CD4-positive, alpha-beta memory T cell (primary cell): Measurements from ENCODE around the gene ME3. TPM values are rescaled to one million over a fixed set of nuclear protein-coding genes. Genes with fewer than 3 reads are reported as not detected.

Experiments
- CTCF ChIA-PET: fragments of 350-600 bp; sonication (Branson Sonifier 250); formaldehyde crosslinking; loops from one replicate; lab custom pipeline; 2021; ENCODE audit warnings: inconsistent platforms; ENCODE audit not compliant: partially characterized antibody; lab: Charles Lee
- POLR2A ChIA-PET: fragments of 350-600 bp; sonication (Branson Sonifier 250); formaldehyde crosslinking; loops from one replicate; lab custom pipeline; 2021; ENCODE audit not compliant: partially characterized antibody; lab: Charles Lee
- DNase-seq, 5 donors: peaks; one replicate each; pipeline versions ENCODE4 v3.0.0 to v3.0.0-alpha.2; 2020 to 2022; ENCODE audit warnings: mixed read lengths in 1 of 5
- H3K27ac ChIP-seq: one replicate; pipeline ENCODE4 v1.7.0; 2013; ENCODE audit warnings: low read depth, low read length
- H3K27me3 ChIP-seq: 2 replicates; pipeline ENCODE4 v1.7.0; 2013; ENCODE audit warnings: mild to moderate bottlenecking, low read length, moderate library complexity; ENCODE audit not compliant: insufficient read depth
- H3K36me3 ChIP-seq: 2 replicates; pipeline ENCODE4 v1.7.0; 2013; ENCODE audit warnings: mild to moderate bottlenecking, low read length, moderate library complexity; ENCODE audit not compliant: insufficient read depth
- H3K4me1 ChIP-seq: 2 replicates; pipeline ENCODE4 v1.7.0; 2013; ENCODE audit warnings: mild to moderate bottlenecking, low read length, moderate library complexity; ENCODE audit not compliant: insufficient read depth
- H3K4me3 ChIP-seq, 2 donors: one replicate each; pipeline ENCODE4 v1.7.0; 2013; ENCODE audit warnings: low read length in 2 of 2, mild to moderate bottlenecking in 1 of 2
- H3K9me3 ChIP-seq, 2 donors: one replicate each; pipeline ENCODE4 v1.7.0; 2013; ENCODE audit warnings: low read length in 2 of 2, control low read depth in 1 of 2; ENCODE audit not compliant: control insufficient read depth in 1 of 2
- H3K27ac Mint-ChIP-seq, 7 donors: one replicate each; pipeline ENCODE4 v1.8.0; 2020 to 2021; ENCODE audit warnings: mixed read lengths in 7 of 7, mild to moderate bottlenecking in 6 of 7, inconsistent platforms in 3 of 7, moderate library complexity in 3 of 7
- H3K27me3 Mint-ChIP-seq, 2 donors: one replicate each; pipeline ENCODE4 v1.8.0; 2020 to 2021; ENCODE audit warnings: mixed read lengths in 2 of 2
- H3K36me3 Mint-ChIP-seq, 2 donors: one replicate each; pipeline ENCODE4 v1.8.0; 2020 to 2021; ENCODE audit warnings: mixed read lengths in 2 of 2, inconsistent platforms in 1 of 2, mild to moderate bottlenecking in 1 of 2
- H3K4me1 Mint-ChIP-seq, 4 donors: one replicate each; pipeline ENCODE4 v1.8.0; 2020 to 2021; ENCODE audit warnings: mixed read lengths in 4 of 4, mild to moderate bottlenecking in 1 of 4
- H3K4me3 Mint-ChIP-seq, 8 donors: one replicate each; pipeline ENCODE4 v1.8.0; 2020 to 2021; ENCODE audit warnings: mixed read lengths in 8 of 8, mild to moderate bottlenecking in 7 of 8, moderate library complexity in 6 of 8, inconsistent platforms in 3 of 8
- H3K9me3 Mint-ChIP-seq, 8 donors: one replicate each; pipeline ENCODE4 v1.8.0; 2020 to 2021; ENCODE audit warnings: mixed read lengths in 8 of 8, mild to moderate bottlenecking in 5 of 8, inconsistent platforms in 3 of 8, moderate library complexity in 1 of 8
- intact Hi-C: fragments of 100-400 bp; cut with micrococcal nuclease; formaldehyde crosslinking; loops from one replicate; pipeline ENCODE4 v1.15.1; 2023
- polyA plus RNA-seq, 2 donors: library from polyadenylated mRNA; unstranded; fragments of 300-500 nt; fragmentation: Illumina TruSeq; gene quantifications; one replicate each; pipeline ENCODE4 v1.2.3, GENCODE V29; 2021
- total RNA-seq, 2 experiments: library from RNA; stranded (reverse); gene quantifications; one replicate each; pipeline ENCODE4 v1.2.3, GENCODE V29; 2021

Gene ME3
- total and polyA plus RNA-seq, 4 experiments from 2014 or later: 0.15 to 1.9 (median 1.3) TPM; not detected in 1

DNA sequence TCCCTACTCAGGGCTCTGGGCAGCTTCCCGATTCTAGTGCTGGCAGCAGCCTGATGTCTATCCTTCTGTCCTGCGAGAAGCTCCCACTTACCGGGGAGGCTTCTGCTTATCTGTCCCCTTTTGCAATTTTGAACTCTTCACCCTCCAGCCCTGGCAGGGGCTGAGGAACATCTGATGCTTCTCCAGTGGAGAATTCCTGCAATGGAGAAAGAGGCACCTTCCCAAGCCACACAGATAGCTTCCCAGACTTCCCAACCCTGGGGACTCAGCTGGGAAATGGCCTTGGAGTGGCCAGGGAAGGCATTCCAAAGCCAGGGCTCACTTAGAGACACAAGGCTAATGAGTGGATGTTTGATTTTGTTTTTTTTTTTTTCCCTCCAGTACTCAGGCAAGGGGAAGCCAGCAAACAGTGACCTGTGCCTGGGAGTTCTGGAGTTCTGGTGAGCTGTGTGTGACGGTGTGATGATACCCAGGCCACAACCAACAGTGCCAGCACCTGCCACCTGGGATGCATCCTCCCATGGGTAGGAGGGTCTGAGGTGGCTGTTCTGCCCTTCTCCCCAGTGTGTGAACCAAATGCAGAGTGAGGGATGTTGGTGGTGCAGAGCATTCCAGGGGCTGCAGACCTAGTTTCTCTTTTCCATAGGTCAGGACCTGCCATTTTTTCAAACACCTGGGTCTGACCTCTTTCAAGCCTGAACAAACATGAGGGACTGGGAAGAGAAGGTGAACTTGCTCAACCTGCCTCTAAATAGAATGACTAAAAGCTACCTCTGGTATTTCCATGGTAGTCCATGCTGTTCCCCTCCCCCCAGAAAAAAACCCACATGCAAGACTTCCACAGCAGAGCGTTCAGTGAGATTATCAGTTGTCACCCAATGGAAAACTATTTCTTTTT is 202.7 kb downstream of the ME3 start:
- Histone ChIP-seq H3K9me3 (no peaks in the 10 kb centered on the region), H3K36me3 (no peaks in the 10 kb centered on the region), H3K27ac (no peak overlapping the region), H3K27me3 (no peaks in the 10 kb centered on the region), H3K4me3 (no peak overlapping the region), H3K4me1 (no peaks in the 10 kb centered on the region)
- no peak overlapping the region for H3K27ac Mint-ChIP-seq
- no peak overlapping the region for H3K4me3 Mint-ChIP-seq
- H3K36me3 Mint-ChIP-seq: no peaks in the 10 kb centered on the region
- DNase-seq: no peak
- ChIA-PET POLR2A (no interaction called here), CTCF (interaction anchor here (1.0 to 1.4 kb wide), 3 partner anchors 12 to 15 kb away, joined by 3 to 7 read pairs (median 3); no protein-coding TSS in a partner anchor)
- H3K27me3 Mint-ChIP-seq: peaks cover 2% of the 10 kb centered on the region in 2 donors
- no peaks in the 10 kb centered on the region for H3K9me3 Mint-ChIP-seq
- no peaks in the 10 kb centered on the region for H3K4me1 Mint-ChIP-seq
- intact Hi-C loops: no loop called here

DNA sequence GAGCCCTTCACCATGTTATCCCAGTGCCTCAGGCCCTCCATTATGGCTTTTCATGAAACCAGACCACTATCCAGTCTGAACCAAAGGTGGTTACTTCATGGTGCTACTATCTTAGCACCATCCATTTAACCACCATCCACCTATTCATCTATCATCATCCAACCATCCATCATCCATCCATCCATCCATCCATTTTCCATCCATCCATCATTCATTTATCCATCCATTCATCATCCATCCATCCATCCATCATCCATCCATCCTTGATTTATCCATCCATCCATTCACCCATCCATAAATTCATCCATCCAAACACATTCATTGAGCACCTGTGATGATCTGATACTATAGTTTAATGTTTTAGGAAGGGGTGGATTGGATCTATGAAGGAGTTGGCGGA is 204.2 kb downstream of the ME3 start:
- Histone ChIP-seq H3K4me1 (no peaks in the 10 kb centered on the region), H3K27me3 (no peaks in the 10 kb centered on the region), H3K9me3 (no peaks in the 10 kb centered on the region), H3K36me3 (no peaks in the 10 kb centered on the region), H3K4me3 (no peak overlapping the region), H3K27ac (no peak overlapping the region)
- POLR2A ChIA-PET: no interaction called here
- Mint-ChIP-seq H3K36me3 (no peaks in the 10 kb centered on the region), H3K27ac (peak overlapping the region in 2 of 7 donors; percentile 30 to 43), H3K4me1 (no peaks in the 10 kb centered on the region), H3K27me3 (peaks cover 0 to 2% of the 10 kb centered on the region in 2 donors), H3K9me3 (no peaks in the 10 kb centered on the region), H3K4me3 (no peak overlapping the region)
- DNase-seq: no peak
- intact Hi-C loops: no loop called here
- CTCF ChIA-PET: interaction anchor here (1.4 kb wide), 1 partner anchor 11 kb away, joined by 7 read pairs; no protein-coding TSS in a partner anchor

DNA sequence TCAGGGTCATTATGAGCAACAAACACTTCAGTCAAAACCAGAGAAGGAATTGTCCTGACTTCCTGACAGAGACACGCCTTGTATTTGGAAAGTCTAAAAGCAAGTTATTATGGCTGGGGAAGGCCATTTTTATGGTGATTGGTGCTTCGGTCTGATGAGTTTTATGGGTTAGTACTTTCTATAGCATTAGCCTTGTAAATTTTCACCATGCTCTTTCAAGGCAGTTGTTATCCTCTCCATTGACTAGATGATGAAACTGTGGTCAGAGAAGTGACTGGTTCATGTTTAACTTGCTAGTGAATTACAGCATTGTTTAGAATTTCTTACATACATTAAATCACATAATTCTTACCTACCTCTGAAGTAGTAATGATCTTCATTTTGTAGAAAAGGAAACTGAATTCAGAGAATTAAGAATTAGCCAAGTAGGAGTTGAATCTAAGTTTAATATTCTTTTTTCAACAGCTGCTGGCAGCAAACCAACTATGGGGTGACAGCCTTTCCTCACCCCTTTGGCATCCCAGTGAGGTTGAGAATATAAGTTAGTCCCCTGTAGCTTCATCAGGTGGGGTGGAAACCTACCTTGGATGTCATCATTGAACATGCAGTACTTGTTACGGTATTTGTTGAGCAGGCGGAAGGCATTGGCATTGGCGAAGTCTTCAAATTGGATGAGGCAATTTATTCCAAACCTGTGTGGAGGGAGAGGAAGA is 207.8 kb downstream of the ME3 start:
- Histone ChIP-seq H3K27ac (no peak overlapping the region), H3K4me1 (no peaks in the 10 kb centered on the region), H3K36me3 (no peaks in the 10 kb centered on the region), H3K4me3 (no peak overlapping the region), H3K9me3 (no peaks in the 10 kb centered on the region), H3K27me3 (no peaks in the 10 kb centered on the region)
- no peak overlapping the region for H3K4me3 Mint-ChIP-seq
- H3K36me3 Mint-ChIP-seq: no peaks in the 10 kb centered on the region
- H3K27me3 Mint-ChIP-seq: peaks cover 0 to 2% of the 10 kb centered on the region in 2 donors
- ChIA-PET CTCF (interaction anchor here (1.2 to 1.5 kb wide), 2 partner anchors 311 to 357 kb away, joined by 3 read pairs; no protein-coding TSS in a partner anchor), POLR2A (no interaction called here)
- no peak for DNase-seq
- H3K9me3 Mint-ChIP-seq: no peaks in the 10 kb centered on the region
- intact Hi-C loops: no loop called here
- peaks cover 0 to 2% (median 0%) of the 10 kb centered on the region in 4 donors for H3K4me1 Mint-ChIP-seq
- H3K27ac Mint-ChIP-seq: no peak overlapping the region

DNA sequence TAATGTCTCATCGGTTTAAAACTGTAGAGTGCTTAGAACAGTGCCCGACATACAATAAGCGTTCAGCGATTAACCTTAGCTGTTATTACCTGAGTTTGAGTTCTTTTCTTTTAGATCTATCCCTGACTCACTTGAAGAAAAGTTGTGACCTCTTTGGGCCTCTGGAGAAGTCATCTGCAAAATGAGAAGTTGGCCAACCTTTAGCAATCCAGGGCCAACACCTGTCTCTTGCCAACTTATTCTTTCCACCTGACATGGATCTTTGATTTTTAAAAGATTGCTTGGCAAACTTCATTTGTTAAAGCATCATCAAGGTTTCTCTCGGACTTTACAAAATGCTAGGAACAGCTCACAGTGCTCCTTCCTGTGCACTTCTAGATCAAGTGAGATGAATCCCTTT is 208.5 kb downstream of the ME3 start:
- Mint-ChIP-seq H3K27me3 (peaks cover 0 to 2% of the 10 kb centered on the region in 2 donors), H3K4me1 (peaks cover 0 to 2% (median 0%) of the 10 kb centered on the region in 4 donors), H3K9me3 (no peaks in the 10 kb centered on the region), H3K4me3 (no peak overlapping the region), H3K27ac (no peak overlapping the region), H3K36me3 (no peaks in the 10 kb centered on the region)
- Histone ChIP-seq H3K36me3 (no peaks in the 10 kb centered on the region), H3K4me3 (no peak overlapping the region), H3K9me3 (no peaks in the 10 kb centered on the region), H3K27me3 (no peaks in the 10 kb centered on the region), H3K4me1 (no peaks in the 10 kb centered on the region), H3K27ac (no peak overlapping the region)
- DNase-seq: no peak
- intact Hi-C loops: no loop called here
- ChIA-PET POLR2A (no interaction called here), CTCF (no interaction called here)

DNA sequence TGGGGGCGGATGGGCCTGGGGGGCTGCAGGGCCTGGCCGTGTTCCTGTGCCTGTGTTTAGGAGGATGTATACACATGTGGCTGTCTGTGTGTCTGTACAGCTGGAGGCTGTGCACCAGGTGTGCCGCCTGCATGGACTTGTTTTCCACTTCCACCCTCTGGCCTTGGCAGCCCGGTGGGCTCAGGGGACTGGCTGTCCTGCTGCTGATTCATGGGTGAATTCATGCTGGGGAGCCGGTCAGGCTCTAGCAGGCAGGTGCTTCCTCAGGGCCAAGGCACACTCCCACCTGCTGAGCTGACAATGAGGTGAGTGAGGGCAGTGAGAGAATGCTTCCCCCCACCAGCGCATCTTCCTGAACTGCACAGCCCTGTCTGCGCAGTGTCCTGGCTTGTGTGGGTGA is 209.3 kb downstream of the ME3 start:
- Mint-ChIP-seq H3K9me3 (no peaks in the 10 kb centered on the region), H3K4me3 (no peak overlapping the region), H3K36me3 (no peaks in the 10 kb centered on the region), H3K27me3 (peaks cover 0 to 2% of the 10 kb centered on the region in 2 donors), H3K4me1 (peaks cover 0 to 2% (median 0%) of the 10 kb centered on the region in 4 donors), H3K27ac (no peak overlapping the region)
- Histone ChIP-seq H3K9me3 (no peaks in the 10 kb centered on the region), H3K36me3 (no peaks in the 10 kb centered on the region), H3K4me1 (no peaks in the 10 kb centered on the region), H3K27me3 (no peaks in the 10 kb centered on the region), H3K27ac (no peak overlapping the region), H3K4me3 (no peak overlapping the region)
- DNase-seq: no peak
- CTCF ChIA-PET: interaction anchor here (0.9 kb wide), 1 partner anchor 13 kb away, joined by 3 read pairs; no protein-coding TSS in a partner anchor
- intact Hi-C loops: no loop called here
- POLR2A ChIA-PET: no interaction called here

DNA sequence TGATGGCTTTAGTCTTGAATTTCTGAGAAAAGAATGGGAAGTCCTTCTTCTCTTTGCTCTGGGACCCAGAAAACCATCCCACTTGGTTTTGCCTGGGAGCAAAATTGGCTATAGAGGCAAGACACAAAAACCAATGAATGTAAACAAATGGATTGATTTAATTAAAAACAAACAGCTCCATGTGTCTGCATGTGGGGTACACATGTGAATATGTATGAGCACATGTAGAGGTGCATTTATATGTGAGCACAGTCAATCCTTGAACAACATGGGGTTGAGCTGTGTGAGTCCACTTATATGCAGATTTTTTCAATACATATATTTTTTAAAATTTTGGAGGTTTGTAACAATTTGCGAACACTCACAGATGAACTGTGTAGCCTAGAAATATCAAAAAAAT is 210.5 kb downstream of the ME3 start:
- H3K27me3 Mint-ChIP-seq: no peaks in the 10 kb centered on the region
- no peak overlapping the region for H3K4me3 Mint-ChIP-seq
- intact Hi-C loops: no loop called here
- H3K9me3 ChIP-seq: no peaks in the 10 kb centered on the region
- no peak overlapping the region for H3K27ac Mint-ChIP-seq
- H3K4me1 ChIP-seq: no peaks in the 10 kb centered on the region
- H3K4me3 ChIP-seq: no peak overlapping the region
- ChIA-PET CTCF (interaction anchor here (1.6 kb wide), 1 partner anchor 358 kb away, joined by 3 read pairs; no protein-coding TSS in a partner anchor), POLR2A (no interaction called here)
- no peaks in the 10 kb centered on the region for H3K36me3 Mint-ChIP-seq
- H3K27me3 ChIP-seq: no peaks in the 10 kb centered on the region
- no peak for DNase-seq
- peaks cover 0 to 2% (median 0%) of the 10 kb centered on the region in 4 donors for H3K4me1 Mint-ChIP-seq
- H3K27ac ChIP-seq: no peak overlapping the region
- no peaks in the 10 kb centered on the region for H3K9me3 Mint-ChIP-seq
- H3K36me3 ChIP-seq: no peaks in the 10 kb centered on the region
